HG02970 (cell line): ENCODE data around the gene SLC16A10.
"Not testable (repeated sequence)": the region's sequence is repeated elsewhere in the genome, so short reads cannot be mapped to it uniquely, and the experiment has no call there.

Experiments
- ATAC-seq: cut with Tn5 transposase; IDR thresholded peaks from one replicate; pipeline ENCODE4 v1.9.1; 2021; ENCODE audit warnings: mild to moderate bottlenecking, moderate library complexity, moderate number of reproducible peaks; ENCODE audit not compliant: unreplicated experiment, low FRiP score

Gene SLC16A10

GRCh38 chr6:111129013-111129412 lies 41.7 kb downstream of the SLC16A10 start:
- no peak for ATAC-seq

- ATAC-seq: not testable (repeated sequence)
Observed at GRCh38 chr6:111131018-111131417, 43.7 kb downstream of the SLC16A10 start.

- not testable (repeated sequence) for ATAC-seq
Observed at GRCh38 chr6:111132669-111133068, 45.4 kb downstream of the SLC16A10 start.

- ATAC-seq: not testable (repeated sequence)
Observed at GRCh38 chr6:111134236-111134869, 47.0 kb downstream of the SLC16A10 start.

- not testable (repeated sequence) for ATAC-seq
Observed at GRCh38 chr6:111137489-111138093, 50.3 kb downstream of the SLC16A10 start.

GRCh38 chr6:111147440-111147839 lies 60.1 kb downstream of the SLC16A10 start:
- no peak for ATAC-seq

- no peak for ATAC-seq
Observed at GRCh38 chr6:111148110-111148509, 60.8 kb downstream of the SLC16A10 start.

GRCh38 chr6:111150577-111150976 lies 63.3 kb downstream of the SLC16A10 start:
- ATAC-seq: no peak

GRCh38 chr6:111154981-111155380 lies 67.7 kb downstream of the SLC16A10 start:
- no peak for ATAC-seq

- no peak for ATAC-seq
Observed at GRCh38 chr6:111157412-111157811, 70.1 kb downstream of the SLC16A10 start.

GRCh38 chr6:111159633-111160032 lies 72.3 kb downstream of the SLC16A10 start:
- ATAC-seq: no peak

- no peak for ATAC-seq
Observed at GRCh38 chr6:111161650-111162049, 74.3 kb downstream of the SLC16A10 start.

GRCh38 chr6:111162504-111162903 lies 75.2 kb downstream of the SLC16A10 start:
- no peak for ATAC-seq

GRCh38 chr6:111171577-111172400 lies 84.5 kb downstream of the SLC16A10 start:
- no peak for ATAC-seq

GRCh38 chr6:111172563-111172962 lies 85.3 kb downstream of the SLC16A10 start:
- ATAC-seq: no peak

- no peak for ATAC-seq
Observed at GRCh38 chr6:111173341-111173740, 86.0 kb downstream of the SLC16A10 start.

GRCh38 chr6:111173946-111174345 lies 86.6 kb downstream of the SLC16A10 start:
- no peak for ATAC-seq

GRCh38 chr6:111175109-111175508 lies 87.8 kb downstream of the SLC16A10 start:
- no peak for ATAC-seq

GRCh38 chr6:111176038-111176759 lies 88.9 kb downstream of the SLC16A10 start:
- ATAC-seq: no peak

GRCh38 chr6:111176760-111177099 lies 89.4 kb downstream of the SLC16A10 start:
- ATAC-seq: no peak

- no peak for ATAC-seq
Observed at GRCh38 chr6:111177131-111177530, 89.8 kb downstream of the SLC16A10 start.
